ENCODE results near the gene MCTP1. TPM values are rescaled to one million over a fixed set of nuclear protein-coding genes. Genes with fewer than 3 reads are reported as not detected.

The MCTP1 gene
- total RNA-seq, 1 donor from 2014 or later: 3.7 TPM

DNA sequence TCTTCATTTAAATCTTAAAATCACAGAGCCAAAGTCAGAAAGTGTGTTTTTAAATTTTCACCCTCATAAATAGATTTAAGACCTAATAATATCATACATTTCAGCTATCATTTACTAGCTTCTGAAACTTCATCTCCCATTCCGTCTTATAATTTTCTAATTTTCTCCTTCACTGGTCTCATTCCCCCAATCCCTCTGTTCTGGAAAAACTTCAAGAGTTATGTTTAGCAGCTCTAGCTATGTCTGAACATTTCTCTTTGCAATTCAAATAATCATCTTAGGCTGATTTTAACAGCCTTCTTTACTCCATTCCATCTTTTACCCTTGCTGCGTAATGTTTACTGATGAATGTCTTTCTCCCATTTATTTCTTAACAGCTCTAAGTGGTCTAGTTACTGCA, 474.0 kb downstream of the MCTP1 start:
- no peak overlapping the region for H3K4me3 Mint-ChIP-seq

DNA sequence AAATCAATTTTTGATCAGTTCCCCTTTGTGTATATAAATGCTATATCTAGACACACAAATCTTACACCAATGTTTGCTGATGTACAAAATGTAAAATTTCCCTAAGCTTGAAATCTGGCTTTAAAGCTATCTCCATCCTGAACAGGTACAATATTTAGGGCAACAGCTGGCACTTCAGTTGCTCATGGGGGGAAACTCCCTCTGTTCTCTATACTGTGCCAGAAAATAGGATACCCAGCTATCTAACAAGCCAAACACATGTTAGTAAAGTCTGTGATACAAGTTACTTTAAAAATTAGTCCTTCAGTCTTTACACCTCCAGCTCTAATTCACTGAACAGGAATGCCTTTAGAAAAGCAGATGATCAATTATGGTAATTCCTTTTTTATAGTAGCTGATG, 474.6 kb downstream of the MCTP1 start:
- no peaks in the 10 kb centered on the region for H4K20me1 ChIP-seq (ENCODE audit: low read depth)
- no peaks in the 10 kb centered on the region for H3K27me3 Mint-ChIP-seq (ENCODE audit: insufficient read depth, low read depth)
- H3K9ac ChIP-seq: no peak overlapping the region
- no peak overlapping the region for H3K4me2 ChIP-seq
- H3K9me3 ChIP-seq (ENCODE audit: low read depth): no peaks in the 10 kb centered on the region
- no peaks in the 10 kb centered on the region for H3K27me3 ChIP-seq
- DNase-seq (ENCODE audit: low spot score): no peak
- no peaks in the 10 kb centered on the region for H3K9me3 Mint-ChIP-seq
- H2AFZ ChIP-seq (replicated peaks): no peak overlapping the region
- no peak overlapping the region for H3K4me3 ChIP-seq
- H3K4me1 ChIP-seq: no peaks in the 10 kb centered on the region
- no peaks in the 10 kb centered on the region for H3F3A ChIP-seq (ENCODE audit: low read depth)
- H3K4me3 Mint-ChIP-seq: no peak overlapping the region
- no peak overlapping the region for H3K27ac ChIP-seq
- no peaks in the 10 kb centered on the region for H3K36me3 ChIP-seq
- H3K36me3 Mint-ChIP-seq: no peaks in the 10 kb centered on the region
- H3K27ac Mint-ChIP-seq: no peak overlapping the region
- TF ChIP-seq, protein P1, sequence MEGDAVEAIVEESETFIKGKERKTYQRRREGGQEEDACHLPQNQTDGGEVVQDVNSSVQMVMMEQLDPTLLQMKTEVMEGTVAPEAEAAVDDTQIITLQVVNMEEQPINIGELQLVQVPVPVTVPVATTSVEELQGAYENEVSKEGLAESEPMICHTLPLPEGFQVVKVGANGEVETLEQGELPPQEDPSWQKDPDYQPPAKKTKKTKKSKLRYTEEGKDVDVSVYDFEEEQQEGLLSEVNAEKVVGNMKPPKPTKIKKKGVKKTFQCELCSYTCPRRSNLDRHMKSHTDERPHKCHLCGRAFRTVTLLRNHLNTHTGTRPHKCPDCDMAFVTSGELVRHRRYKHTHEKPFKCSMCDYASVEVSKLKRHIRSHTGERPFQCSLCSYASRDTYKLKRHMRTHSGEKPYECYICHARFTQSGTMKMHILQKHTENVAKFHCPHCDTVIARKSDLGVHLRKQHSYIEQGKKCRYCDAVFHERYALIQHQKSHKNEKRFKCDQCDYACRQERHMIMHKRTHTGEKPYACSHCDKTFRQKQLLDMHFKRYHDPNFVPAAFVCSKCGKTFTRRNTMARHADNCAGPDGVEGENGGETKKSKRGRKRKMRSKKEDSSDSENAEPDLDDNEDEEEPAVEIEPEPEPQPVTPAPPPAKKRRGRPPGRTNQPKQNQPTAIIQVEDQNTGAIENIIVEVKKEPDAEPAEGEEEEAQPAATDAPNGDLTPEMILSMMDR (IDR thresholded peaks at IDR 0.05): no peak
- no peaks in the 10 kb centered on the region for H3K4me1 Mint-ChIP-seq
- H3K79me2 ChIP-seq (ENCODE audit: low read depth): no peaks in the 10 kb centered on the region

More for the DNA sequence above, 474.0 kb downstream of the MCTP1 start:
- no peaks in the 10 kb centered on the region for H3F3A ChIP-seq (ENCODE audit: low read depth)
- no peak overlapping the region for H3K4me2 ChIP-seq
- no peaks in the 10 kb centered on the region for H3K9me3 Mint-ChIP-seq
- no peaks in the 10 kb centered on the region for H3K36me3 ChIP-seq
- H3K4me1 ChIP-seq: no peaks in the 10 kb centered on the region
- no peak for DNase-seq (ENCODE audit: low spot score)
- TF ChIP-seq EZH2 (IDR thresholded peaks at IDR 0.05) (no peak), EZH2phosphoT487 (IDR thresholded peaks at IDR 0.05) (no peak)
- TF ChIP-seq, protein P1 (IDR thresholded peaks at IDR 0.05): no peak
- no peak overlapping the region for H3K27ac Mint-ChIP-seq
- H3K36me3 Mint-ChIP-seq: no peaks in the 10 kb centered on the region
- no peak overlapping the region for H3K9ac ChIP-seq
- no peaks in the 10 kb centered on the region for H4K20me1 ChIP-seq (ENCODE audit: low read depth)
- no peak overlapping the region for H3K27ac ChIP-seq
- H2AFZ ChIP-seq (replicated peaks): no peak overlapping the region
- H3K4me3 ChIP-seq: no peak overlapping the region
- no peaks in the 10 kb centered on the region for H3K27me3 Mint-ChIP-seq (ENCODE audit: insufficient read depth, low read depth)
- H3K27me3 ChIP-seq: no peaks in the 10 kb centered on the region
- H3K79me2 ChIP-seq (ENCODE audit: low read depth): no peaks in the 10 kb centered on the region
- no peaks in the 10 kb centered on the region for H3K4me1 Mint-ChIP-seq
- H3K9me3 ChIP-seq (ENCODE audit: low read depth): no peaks in the 10 kb centered on the region

DNA sequence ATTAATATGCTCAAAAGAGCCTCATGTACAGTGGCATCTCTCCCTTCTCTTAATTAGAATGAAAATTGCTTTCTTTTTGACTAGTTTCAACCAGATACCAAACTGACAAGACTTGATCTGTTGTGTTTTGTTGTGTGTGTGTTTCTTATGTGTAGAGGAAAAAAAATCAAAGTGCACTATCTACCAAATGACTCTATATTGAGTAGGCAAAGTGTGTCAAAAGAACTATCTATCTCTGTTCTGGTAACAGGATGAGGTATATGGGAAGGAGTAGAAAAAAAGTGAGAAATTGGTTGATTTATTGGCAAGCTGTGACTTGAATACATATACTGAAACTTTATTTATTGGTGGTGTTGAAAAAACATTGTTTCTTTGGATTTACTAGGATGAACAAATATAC, 476.4 kb downstream of the MCTP1 start:
- Histone ChIP-seq H2AFZ (replicated peaks) (no peak overlapping the region), H3K79me2 (ENCODE audit: low read depth) (no peaks in the 10 kb centered on the region), H3K4me2 (no peak overlapping the region), H3F3A (ENCODE audit: low read depth) (no peaks in the 10 kb centered on the region), H3K9ac (no peak overlapping the region), H3K4me1 (no peaks in the 10 kb centered on the region), H3K27me3 (no peaks in the 10 kb centered on the region), H3K27ac (no peak overlapping the region), H4K20me1 (ENCODE audit: low read depth) (no peaks in the 10 kb centered on the region), H3K36me3 (no peaks in the 10 kb centered on the region), H3K4me3 (no peak overlapping the region), H3K9me3 (ENCODE audit: low read depth) (no peaks in the 10 kb centered on the region)
- no peaks in the 10 kb centered on the region for H3K27me3 Mint-ChIP-seq (ENCODE audit: insufficient read depth, low read depth)
- no peak for DNase-seq (ENCODE audit: low spot score)
- H3K4me1 Mint-ChIP-seq: no peaks in the 10 kb centered on the region
- H3K27ac Mint-ChIP-seq: no peak overlapping the region
- H3K36me3 Mint-ChIP-seq: no peaks in the 10 kb centered on the region
- H3K4me3 Mint-ChIP-seq: no peak overlapping the region
- TF ChIP-seq, protein P1 (IDR thresholded peaks at IDR 0.05): no peak
- no peak for TF ChIP-seq EZH2 (IDR thresholded peaks at IDR 0.05)
- no peak for TF ChIP-seq EZH2phosphoT487 (IDR thresholded peaks at IDR 0.05)
- H3K9me3 Mint-ChIP-seq: no peaks in the 10 kb centered on the region

DNA sequence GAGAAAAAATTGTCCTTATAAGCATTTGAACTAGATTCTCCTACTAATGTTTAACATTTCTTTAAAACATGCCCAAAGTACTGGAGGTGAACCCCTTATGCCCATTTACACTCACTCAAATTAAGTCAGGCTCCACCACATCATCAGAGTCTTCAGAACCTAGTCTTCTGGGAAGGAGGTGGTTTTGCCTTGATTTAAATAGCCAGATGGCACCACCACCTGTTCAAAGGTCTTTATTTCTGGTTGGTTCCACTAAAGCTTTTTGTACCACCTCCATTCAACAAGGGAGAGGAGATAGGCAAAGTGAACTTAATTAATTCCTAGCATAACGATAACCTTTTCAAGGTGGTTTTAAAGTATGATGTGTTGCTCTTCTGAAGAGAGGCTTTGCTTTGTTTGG, 476.9 kb downstream of the MCTP1 start:
- Histone ChIP-seq H3F3A (ENCODE audit: low read depth) (no peaks in the 10 kb centered on the region), H3K4me3 (no peak overlapping the region), H3K9ac (no peak overlapping the region), H3K4me2 (no peak overlapping the region), H3K36me3 (no peaks in the 10 kb centered on the region), H4K20me1 (ENCODE audit: low read depth) (no peaks in the 10 kb centered on the region), H3K4me1 (no peaks in the 10 kb centered on the region), H3K27ac (no peak overlapping the region), H3K27me3 (no peaks in the 10 kb centered on the region), H2AFZ (replicated peaks) (no peak overlapping the region), H3K9me3 (ENCODE audit: low read depth) (no peaks in the 10 kb centered on the region), H3K79me2 (ENCODE audit: low read depth) (no peaks in the 10 kb centered on the region)
- H3K4me1 Mint-ChIP-seq: no peaks in the 10 kb centered on the region
- no peaks in the 10 kb centered on the region for H3K9me3 Mint-ChIP-seq
- H3K36me3 Mint-ChIP-seq: no peaks in the 10 kb centered on the region
- no peak for DNase-seq (ENCODE audit: low spot score)
- H3K4me3 Mint-ChIP-seq: no peak overlapping the region
- no peak overlapping the region for H3K27ac Mint-ChIP-seq
- H3K27me3 Mint-ChIP-seq (ENCODE audit: insufficient read depth, low read depth): no peaks in the 10 kb centered on the region
- TF ChIP-seq EZH2phosphoT487 (IDR thresholded peaks at IDR 0.05) (no peak), EZH2 (IDR thresholded peaks at IDR 0.05) (no peak)
- TF ChIP-seq, protein P1 (IDR thresholded peaks at IDR 0.05): no peak

Data from neural progenitor cell (in vitro differentiated cells).